Suppressor macrophage treated with lipopolysaccharide for 1 hour (primary cell): ENCODE results near the gene AMIGO1.
A peak's percentile ranks its signal among the peaks of the same experiment; 100 is the strongest.

Experiments used
- DNase-seq, 3 donors: peaks; one replicate each; pipeline ENCODE4 v3.0.0-alpha.2; 2020 to 2022

Gene AMIGO1

GRCh38 chr1:109532365-109533136 lies 23.0 kb upstream of the AMIGO1 start:
- peak; percentile 79 to 87 (median 86) for DNase-seq

- DNase-seq = no peak
These were observed 22.4 kb upstream of the AMIGO1 start for GRCh38 chr1:109531826-109532364.

- no peak for DNase-seq
These were observed 21.9 kb upstream of the AMIGO1 start for GRCh38 chr1:109531380-109531779.

GRCh38 chr1:109530457-109531087 lies 21.0 kb upstream of the AMIGO1 start:
- no peak for DNase-seq

- DNase-seq = no peak
These were observed 20.4 kb upstream of the AMIGO1 start for GRCh38 chr1:109529881-109530456.

GRCh38 chr1:109528712-109529111 lies 19.2 kb upstream of the AMIGO1 start:
- DNase-seq = no peak

- DNase-seq = no peak
These were observed 18.5 kb upstream of the AMIGO1 start for GRCh38 chr1:109527846-109528695.

- DNase-seq = no peak
These were observed 17.7 kb upstream of the AMIGO1 start for GRCh38 chr1:109527098-109527811.

GRCh38 chr1:109523706-109524105 lies 14.2 kb upstream of the AMIGO1 start:
- DNase-seq = no peak

GRCh38 chr1:109522026-109522425 lies 12.5 kb upstream of the AMIGO1 start:
- no peak for DNase-seq

GRCh38 chr1:109521002-109521951 lies 11.8 kb upstream of the AMIGO1 start:
- DNase-seq = no peak

- no peak for DNase-seq
These were observed 7.8 kb upstream of the AMIGO1 start for GRCh38 chr1:109517337-109517736.

GRCh38 chr1:109516872-109517271 lies 7.3 kb upstream of the AMIGO1 start:
- no peak for DNase-seq

GRCh38 chr1:109514846-109515245 lies 5.3 kb upstream of the AMIGO1 start:
- DNase-seq = no peak

- DNase-seq = no peak
These were observed 3.7 kb upstream of the AMIGO1 start for GRCh38 chr1:109513110-109513710.

- DNase-seq = no peak
These were observed 703 bp downstream of the AMIGO1 start for GRCh38 chr1:109508873-109509175.

- no peak for DNase-seq
These were observed 1.3 kb downstream of the AMIGO1 start for GRCh38 chr1:109508001-109508872.

GRCh38 chr1:109504974-109505373 lies 4.6 kb downstream of the AMIGO1 start:
- DNase-seq = no peak

GRCh38 chr1:109503935-109504334 lies 5.6 kb downstream of the AMIGO1 start:
- no peak for DNase-seq

GRCh38 chr1:109502364-109502851 lies 7.1 kb downstream of the AMIGO1 start:
- DNase-seq = peak in 1 of 3 donors; percentile 33
